Activated T-helper 1 cell treated with anti-CD3 and anti-CD28 coated beads, Interleukin-2, amount 50 U/mL, for 16 hours (primary cell): ENCODE results near the gene SLC2A1.

Source experiments
- DNase-seq, 2 donors: peaks; one replicate each; pipeline ENCODE4 v3.0.0-alpha.2; 2020; ENCODE audit warnings: low read depth in 1 of 2, low spot score in 1 of 2

Gene SLC2A1

DNA sequence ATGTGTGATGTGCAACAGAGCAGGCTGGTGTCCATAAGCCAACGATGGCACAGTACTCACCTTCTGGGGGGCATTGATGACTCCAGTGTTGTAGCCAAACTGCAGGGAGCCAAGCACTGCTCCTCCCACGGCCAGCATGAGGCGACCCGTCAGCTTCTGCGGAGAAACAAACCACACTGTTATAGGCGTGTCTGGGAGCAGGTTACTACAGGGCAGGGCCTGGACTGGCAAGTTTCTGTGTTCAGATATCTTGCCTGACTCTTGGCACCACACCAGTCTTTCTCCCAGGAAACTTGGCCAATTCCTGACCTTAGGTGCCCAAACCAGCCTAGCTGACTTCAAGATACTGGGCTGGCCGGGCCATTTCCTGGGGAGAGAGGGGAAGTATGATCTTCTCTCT lies 15.5 kb downstream of the SLC2A1 start:
- no peak for DNase-seq

DNA sequence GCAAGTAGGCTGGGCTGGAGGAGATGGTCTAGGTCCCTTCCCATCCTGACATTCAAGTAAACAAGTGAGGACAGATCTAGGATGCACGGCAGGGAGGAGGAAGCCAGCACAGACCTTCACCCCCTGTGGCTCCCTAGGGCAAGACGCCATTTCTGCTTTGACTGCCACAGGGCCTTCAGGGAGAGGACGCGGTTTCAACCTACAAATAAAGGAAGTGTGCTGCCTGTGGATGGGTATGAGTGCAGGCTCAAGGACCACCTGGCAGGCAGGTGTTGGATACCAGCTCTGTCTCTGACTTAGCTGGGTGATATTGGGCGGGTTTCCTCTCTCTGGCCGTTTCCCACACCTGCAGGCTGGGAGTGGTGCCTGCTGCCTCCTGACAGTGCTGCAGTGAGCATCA lies 16.2 kb downstream of the SLC2A1 start:
- DNase-seq = no peak

DNA sequence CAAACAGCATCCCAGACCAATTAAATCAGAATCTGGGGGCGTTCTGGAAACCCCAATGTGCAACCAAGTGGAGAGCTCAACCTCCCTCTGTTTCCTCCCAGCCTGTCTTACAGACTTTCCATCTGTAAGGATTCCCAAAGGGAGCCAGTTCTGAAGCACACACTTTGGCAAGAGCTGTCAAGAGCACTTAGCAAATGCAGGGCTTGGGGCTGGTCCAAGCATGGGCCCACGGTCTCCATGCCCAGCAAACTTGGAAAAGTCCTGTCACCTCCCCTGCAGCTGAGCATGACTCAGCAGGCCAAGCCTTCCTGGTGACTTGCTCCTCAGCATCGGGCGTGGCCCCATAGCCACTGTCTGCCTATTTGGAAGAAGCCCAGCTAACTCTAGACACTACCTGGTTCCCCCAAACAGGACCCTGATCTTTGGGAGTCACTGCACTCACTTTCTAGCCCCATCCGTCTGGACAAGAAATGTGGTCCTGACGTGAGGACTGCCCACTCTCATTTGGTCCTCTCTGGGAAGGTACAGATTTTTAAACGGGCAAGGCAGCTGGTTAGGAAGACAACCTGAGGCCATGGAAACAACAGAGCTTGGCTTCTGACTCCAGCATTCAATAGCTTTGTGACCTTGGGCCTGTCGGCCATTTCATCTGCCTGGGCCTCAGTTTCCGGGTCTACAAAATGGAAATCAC lies 16.9 kb downstream of the SLC2A1 start:
- DNase-seq = no peak

DNA sequence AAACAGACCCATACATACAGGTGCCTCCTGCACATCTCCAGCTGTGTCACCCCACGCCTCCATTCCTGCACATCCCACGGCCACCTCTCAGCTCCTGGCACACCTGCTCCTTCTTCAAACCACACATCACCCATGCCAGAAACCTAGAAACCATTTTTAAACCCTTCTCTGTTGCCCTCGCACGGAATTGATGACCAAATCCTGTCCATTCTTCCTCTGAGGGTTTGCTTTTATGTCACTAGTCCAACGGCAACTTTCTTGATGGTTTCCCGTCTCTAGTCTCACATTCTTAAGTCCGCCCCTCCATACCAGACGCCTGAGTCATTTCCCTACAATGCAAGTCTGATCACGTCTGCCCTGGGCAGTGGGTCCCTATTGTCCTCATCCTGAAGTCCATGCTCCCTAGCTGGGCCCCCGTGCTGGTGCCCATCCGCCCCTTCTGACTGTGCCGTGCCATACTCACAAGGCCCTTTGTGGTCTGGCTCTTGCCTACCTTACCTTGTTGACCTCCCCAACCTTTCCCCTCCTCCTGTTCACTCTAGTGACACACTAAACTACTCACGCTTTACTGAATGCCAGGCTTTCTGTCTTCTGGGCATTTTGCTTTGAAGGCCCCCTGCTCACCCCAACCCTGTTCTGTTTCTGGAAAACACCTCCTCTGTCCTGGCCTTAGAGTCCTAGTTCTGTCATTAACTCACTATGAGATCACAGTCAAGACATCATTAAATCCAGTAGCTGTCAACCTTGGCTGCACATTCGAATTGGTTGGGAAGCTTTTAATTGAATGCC lies 17.6 kb downstream of the SLC2A1 start:
- no peak for DNase-seq

DNA sequence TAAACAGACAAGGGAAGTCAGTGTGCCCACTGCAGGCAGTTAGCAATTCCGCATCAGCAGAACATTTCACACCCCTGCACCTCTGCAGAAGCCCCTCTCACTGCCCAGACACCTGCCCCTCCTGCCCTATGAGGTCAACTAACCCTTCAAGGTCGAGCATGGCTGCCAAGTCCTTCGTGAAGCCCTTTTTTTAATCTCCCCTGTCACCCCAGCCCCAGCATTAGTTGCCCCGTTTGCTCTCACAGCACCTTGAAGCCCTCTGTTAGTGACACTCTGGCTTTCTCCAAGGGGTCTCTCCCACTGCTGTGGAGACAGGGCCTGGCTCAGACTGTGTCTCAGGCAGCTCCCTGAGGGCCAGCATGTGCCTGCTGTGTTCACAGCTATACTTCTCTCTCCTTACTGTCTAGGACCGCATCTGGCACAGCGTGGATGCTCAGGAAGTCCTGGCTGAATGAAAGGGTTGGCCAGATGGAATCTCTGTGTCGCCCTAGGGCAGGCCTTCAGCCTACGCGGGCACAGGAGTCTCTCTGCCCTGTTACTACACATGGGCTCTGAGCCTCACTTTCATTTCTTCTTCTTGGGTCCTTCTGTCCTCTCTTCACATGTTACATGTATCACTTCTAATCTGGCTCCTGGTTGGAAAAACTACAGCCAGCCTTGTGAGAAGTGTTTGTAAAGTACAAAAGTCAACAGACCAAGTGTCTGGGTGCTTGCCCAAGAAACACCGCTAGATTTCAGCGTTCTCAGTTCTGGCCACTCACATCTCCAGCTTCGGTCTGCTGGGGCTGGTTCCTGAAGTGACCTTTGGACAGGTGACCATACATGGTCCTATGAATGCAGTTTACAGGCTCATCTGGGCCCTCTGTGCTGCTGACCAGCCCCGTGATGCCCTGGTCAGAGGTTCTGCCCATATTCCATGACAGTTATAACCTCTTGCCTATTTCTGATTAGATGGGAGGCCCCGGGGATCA lies 19.7 kb downstream of the SLC2A1 start:
- DNase-seq = no peak

GRCh38 chr1:42937836-42938644 lies 20.6 kb downstream of the SLC2A1 start:
- no peak for DNase-seq

- DNase-seq = no peak
Observed at GRCh38 chr1:42937141-42937696, 21.4 kb downstream of the SLC2A1 start.

- no peak for DNase-seq
Observed at GRCh38 chr1:42936309-42937078, 22.2 kb downstream of the SLC2A1 start.

GRCh38 chr1:42935971-42936308 lies 22.7 kb downstream of the SLC2A1 start:
- DNase-seq = no peak

GRCh38 chr1:42935313-42935895 lies 23.3 kb downstream of the SLC2A1 start:
- DNase-seq = no peak

- DNase-seq = no peak
Observed at GRCh38 chr1:42934541-42935312, 23.9 kb downstream of the SLC2A1 start.

DNA sequence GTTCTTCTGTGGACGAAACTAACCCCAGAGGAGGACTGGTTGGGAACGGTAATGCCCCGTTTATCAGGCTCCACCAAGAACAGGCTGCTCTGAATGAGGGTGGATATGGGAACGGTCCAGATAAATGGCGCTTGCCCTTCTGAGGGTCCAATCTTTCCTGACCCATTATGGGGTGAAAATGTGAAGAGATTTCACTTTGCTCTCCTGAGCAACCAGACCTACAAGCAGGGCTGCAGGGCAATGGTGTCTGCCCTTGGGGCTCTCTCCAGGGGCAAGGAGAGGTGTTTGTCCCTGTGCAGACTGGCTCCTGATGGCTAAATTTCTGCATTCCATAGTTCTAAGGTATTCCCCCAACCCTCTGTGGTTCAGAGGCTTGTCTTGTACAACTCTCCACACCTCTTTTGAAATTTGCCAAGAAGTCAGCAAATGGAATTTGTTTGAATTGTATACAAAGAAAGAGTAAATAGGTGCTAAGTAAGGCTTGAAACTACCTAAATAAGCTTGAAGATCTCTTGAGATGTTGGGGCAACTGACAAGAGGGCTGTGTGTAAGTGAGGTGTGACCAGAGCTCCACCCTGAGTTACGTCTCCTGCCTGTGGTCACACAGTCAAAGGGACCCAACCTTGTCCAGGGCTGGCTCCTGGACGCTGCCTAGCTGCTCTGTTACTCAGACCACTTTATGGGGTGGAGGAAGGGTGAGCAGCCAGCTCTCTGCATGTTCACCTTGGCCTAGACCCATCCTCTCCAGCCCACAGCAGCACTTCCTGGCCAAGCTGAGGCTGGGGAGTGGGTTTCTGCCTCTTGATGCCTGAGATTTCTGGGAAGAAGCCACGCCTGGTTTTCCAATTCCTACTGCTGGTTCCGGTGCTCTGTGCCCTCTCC lies 24.8 kb downstream of the SLC2A1 start:
- no peak for DNase-seq

DNA sequence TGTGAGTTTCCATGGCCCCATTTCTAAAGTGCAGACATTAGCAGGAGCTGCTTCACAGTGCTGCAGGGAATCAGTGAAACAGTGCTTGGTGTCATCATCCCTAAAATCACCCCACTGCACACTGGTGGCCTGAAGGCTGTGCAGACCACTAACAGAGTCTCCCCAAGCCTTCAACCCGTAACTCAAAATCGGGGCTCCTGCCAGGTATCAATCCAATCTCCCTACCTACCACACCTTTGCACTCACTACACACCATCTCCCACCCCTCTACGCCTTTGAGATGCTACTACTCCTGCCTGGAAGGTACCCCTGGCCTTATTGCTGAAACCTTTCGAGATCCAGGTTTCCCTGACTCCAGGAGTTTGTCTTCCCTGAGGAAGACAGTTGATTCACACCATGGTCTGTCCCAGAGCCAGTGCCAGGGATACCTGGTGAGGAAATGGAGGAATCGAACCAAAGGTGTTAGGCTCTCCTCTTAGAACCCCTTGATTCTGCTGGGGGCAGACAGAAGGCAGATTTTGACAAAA lies 25.5 kb downstream of the SLC2A1 start:
- no peak for DNase-seq

- DNase-seq = no peak
Observed at GRCh38 chr1:42932442-42932941, 26.2 kb downstream of the SLC2A1 start.

DNA sequence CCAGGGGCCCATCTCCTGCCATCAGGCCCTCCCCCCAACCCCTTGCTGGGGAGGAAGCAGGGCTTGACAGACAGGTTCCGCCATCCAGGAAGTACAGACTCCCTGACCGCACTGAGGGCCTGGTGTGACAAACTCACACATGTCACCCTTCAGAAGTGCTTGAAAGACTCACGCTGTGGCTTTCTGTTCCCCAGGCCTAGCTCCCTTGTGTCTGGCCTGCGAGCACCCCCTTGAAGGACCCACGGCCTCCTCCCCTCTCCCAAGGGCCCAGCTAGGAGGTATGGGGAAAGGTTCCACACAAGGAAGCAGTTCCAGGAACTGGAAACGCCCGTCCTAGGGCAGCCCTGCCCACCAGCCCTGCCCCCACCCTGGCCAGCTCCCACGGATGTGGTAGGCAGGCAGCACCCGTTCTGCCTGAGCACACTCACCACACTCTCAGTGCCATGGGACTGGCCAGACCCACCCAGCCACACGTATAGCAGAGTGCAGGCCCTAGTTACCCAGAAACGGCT lies 26.7 kb downstream of the SLC2A1 start:
- DNase-seq = peak; percentile 54 to 60

- DNase-seq = no peak
Observed at GRCh38 chr1:42931108-42931539, 27.5 kb downstream of the SLC2A1 start.
